Spinal cord (tissue), 10 donors: ENCODE measurements around the gene IRX1. TPM values are rescaled to one million over a fixed set of nuclear protein-coding genes. Genes with fewer than 3 reads are reported as not detected.

Experiments
- DNase-seq, 6 donors: peaks; one replicate each; pipeline versions ENCODE4 v3.0.0 to v3.0.0-alpha.2; 2013 to 2015; ENCODE audit warnings: low spot score in 6 of 6, low read depth in 4 of 6
- H3K27ac ChIP-seq: one replicate; pipeline ENCODE4 v1.5.1; 2013; ENCODE audit warnings: low read depth, low read length, control low read depth
- H3K27me3 ChIP-seq: one replicate; pipeline ENCODE4 v1.6.1; 2013; ENCODE audit warnings: low read length; ENCODE audit not compliant: control insufficient read depth, insufficient read depth
- H3K36me3 ChIP-seq: one replicate; pipeline ENCODE4 v1.6.1; 2013; ENCODE audit warnings: low read length; ENCODE audit not compliant: control insufficient read depth, insufficient read depth
- H3K4me1 ChIP-seq: one replicate; pipeline ENCODE4 v1.6.1; 2013; ENCODE audit warnings: low read length; ENCODE audit not compliant: control insufficient read depth, insufficient read depth
- H3K4me3 ChIP-seq: one replicate; pipeline ENCODE4 v1.5.1; 2013; ENCODE audit warnings: low read depth, low read length, control low read depth
- H3K9me3 ChIP-seq: one replicate; pipeline ENCODE4 v1.6.1; 2013; ENCODE audit warnings: low read length; ENCODE audit not compliant: control insufficient read depth, insufficient read depth
- WGBS: methylation state at CpG from one replicate; pipeline ENCODE4 v1.1.5; 2013; ENCODE audit warnings: missing lambda C conversion rate; ENCODE audit not compliant: insufficient coverage; 5-methylcytosine and 5-hydroxymethylcytosine counted together
- polyA plus RNA-seq, 2 donors: library from polyadenylated mRNA; unstranded; fragments of 120-200 nt; gene quantifications; one replicate each; pipeline ENCODE4 v1.2.1, GENCODE V29; 2013; ENCODE audit not compliant: insufficient read length in 2 of 2
- total RNA-seq, 2 donors: library from RNA; depleted of rRNA in 1 of 2; stranded (reverse); fragments of 120-200 nt in 1 of 2; fragments of >200 nt in 1 of 2; gene quantifications; one replicate each; pipeline versions ENCODE4 v1.2.3 to v1.2.4, GENCODE V29; 2013 to 2014
- donor health status: healthy.

IRX1 gene
- total and polyA plus RNA-seq, 4 donors, result 6.0 to 33.5 (median 20.4) TPM

DNA sequence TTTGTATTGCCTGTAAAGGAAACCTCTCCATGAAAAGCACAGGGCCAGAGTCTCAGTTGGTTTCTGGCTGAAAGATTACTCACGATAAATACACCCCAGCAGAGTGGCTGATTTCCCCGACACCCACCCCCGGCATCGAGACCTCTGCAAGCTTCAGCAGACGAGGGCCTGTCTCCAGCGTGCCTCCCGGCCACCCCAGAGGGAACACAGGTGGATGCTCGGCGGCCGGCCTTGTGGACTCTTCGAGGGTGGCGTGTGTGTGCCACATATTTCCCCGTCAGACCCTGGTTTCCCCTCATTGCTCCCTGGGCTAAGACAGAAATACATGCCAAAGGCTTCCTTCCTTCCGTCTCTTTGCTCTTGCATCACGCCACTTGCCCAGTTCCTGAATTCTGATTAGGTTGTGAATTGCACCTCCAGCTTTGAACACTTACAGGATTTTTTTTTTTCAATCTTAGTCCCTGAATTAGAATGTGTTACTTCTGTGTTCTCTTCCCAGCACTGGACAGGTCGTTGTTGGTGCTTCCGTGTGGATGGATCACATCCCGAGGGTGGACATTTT is 13.6 kb downstream of the IRX1 start:
- Histone ChIP-seq H3K4me1 (peaks cover 22% of the 10 kb centered on the region), H3K36me3 (peaks cover 25% of the 10 kb centered on the region), H3K27ac (no peak overlapping the region), H3K4me3 (no peak overlapping the region), H3K9me3 (no peaks in the 10 kb centered on the region), H3K27me3 (peaks cover 34% of the 10 kb centered on the region)
- DNase-seq, result no peak
- 81% methylated on average over 18 of the region's 18 CpGs for WGBS

DNA sequence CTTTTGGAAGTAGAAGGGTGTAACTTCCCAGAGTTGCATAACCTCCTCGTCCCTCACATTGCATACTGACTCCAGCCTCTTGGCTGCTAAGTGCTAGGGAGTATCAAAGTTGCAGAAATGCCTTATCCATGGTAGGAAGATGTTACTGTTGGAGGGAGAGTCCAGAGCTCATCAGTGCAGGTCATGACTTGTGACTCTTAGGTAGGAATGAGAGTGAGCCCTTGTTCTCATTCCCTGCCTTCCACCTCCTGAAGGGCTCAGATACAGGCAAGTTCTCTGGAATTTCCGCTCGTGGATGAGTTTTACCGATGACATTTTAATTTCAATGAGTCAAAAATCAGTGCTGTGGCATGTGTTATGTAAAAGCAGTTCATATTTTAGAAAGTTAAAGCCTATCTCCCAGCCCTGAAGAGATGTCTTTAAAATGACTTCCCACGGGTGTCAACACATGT is 17.0 kb downstream of the IRX1 start:
- H3K27ac ChIP-seq, result no peak overlapping the region
- no peak for DNase-seq
- 100% methylated on average over 1 of the region's 5 CpGs for WGBS
- H3K36me3 ChIP-seq, result peaks cover 8% of the 10 kb centered on the region
- H3K4me1 ChIP-seq, result peaks cover under 1% of the 10 kb centered on the region
- no peaks in the 10 kb centered on the region for H3K9me3 ChIP-seq
- peaks cover 6% of the 10 kb centered on the region for H3K27me3 ChIP-seq
- H3K4me3 ChIP-seq, result no peak overlapping the region

DNA sequence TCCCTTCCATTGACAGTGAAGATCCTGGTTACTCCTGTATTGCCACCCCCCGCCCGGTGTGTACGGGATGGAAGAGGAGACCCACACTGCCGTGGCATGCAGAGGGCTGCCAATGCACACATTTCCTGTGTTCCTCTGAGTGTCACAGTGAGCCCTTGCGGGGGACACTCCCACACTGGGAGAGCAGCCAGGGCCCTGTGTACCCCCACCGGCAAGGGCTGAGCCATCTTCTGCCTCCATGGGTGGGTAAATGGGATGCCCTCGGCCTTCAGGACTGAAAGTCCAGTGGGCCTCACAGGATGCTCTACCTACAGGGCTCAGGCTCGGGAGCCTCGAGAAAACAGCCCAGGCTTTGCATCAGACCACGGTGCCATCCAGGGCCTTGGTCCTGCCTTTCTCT is 18.1 kb downstream of the IRX1 start:
- Histone ChIP-seq H3K4me3 (no peak overlapping the region), H3K27me3 (no peaks in the 10 kb centered on the region), H3K27ac (no peak overlapping the region), H3K36me3 (peaks cover 8% of the 10 kb centered on the region), H3K9me3 (no peaks in the 10 kb centered on the region), H3K4me1 (no peaks in the 10 kb centered on the region)
- WGBS, result 81% methylated on average over 6 of the region's 10 CpGs
- DNase-seq, result no peak

DNA sequence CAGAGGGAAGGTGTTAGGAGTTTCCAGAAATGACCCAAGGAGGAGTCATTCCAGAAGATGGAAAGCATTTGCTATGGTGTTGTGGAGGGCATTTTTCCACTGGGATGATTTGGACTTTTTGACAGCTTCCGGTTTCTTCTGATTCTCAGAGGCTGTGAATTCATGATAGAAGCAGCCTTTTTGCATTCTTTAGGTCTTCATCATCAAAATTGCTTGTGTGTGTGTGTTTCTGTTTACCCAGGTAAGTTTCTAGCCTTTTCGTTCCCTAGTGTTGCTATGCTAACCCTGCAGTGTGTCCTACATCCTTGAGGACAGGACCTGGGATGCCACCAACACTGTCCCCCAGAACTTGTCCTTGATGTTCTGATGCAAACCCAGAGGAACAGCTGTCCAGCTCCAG is 19.6 kb downstream of the IRX1 start:
- Histone ChIP-seq H3K27me3 (no peaks in the 10 kb centered on the region), H3K4me3 (no peak overlapping the region), H3K4me1 (no peaks in the 10 kb centered on the region), H3K36me3 (peaks cover 4% of the 10 kb centered on the region), H3K27ac (no peak overlapping the region), H3K9me3 (no peaks in the 10 kb centered on the region)
- no peak for DNase-seq
- no CpG with 5 or more reads among the region's 2 CpGs for WGBS

DNA sequence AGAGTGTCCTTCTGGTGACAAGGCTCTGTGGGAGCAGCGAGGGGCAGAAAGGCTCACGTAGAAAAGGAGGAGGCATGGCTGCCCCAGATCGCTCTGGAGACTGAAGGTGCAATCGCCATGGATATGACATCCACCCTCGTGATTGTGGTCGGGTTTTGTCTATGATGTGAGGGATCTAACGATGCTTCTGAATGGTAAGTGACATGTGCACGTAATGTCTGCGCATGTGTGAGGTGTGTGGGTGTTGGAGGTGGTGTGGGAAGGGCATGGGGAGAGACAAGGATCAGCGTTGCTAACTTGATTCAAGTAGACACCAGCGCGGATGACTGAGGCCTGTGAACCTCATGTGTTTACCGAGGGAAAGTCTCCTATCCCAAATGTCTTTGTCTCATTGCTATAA is 20.2 kb downstream of the IRX1 start:
- no peak for DNase-seq
- no peak overlapping the region for H3K27ac ChIP-seq
- H3K4me3 ChIP-seq, result no peak overlapping the region
- H3K27me3 ChIP-seq, result no peaks in the 10 kb centered on the region
- peaks cover 6% of the 10 kb centered on the region for H3K36me3 ChIP-seq
- H3K4me1 ChIP-seq, result no peaks in the 10 kb centered on the region
- WGBS, result 86% methylated on average over 10 of the region's 13 CpGs
- no peaks in the 10 kb centered on the region for H3K9me3 ChIP-seq

DNA sequence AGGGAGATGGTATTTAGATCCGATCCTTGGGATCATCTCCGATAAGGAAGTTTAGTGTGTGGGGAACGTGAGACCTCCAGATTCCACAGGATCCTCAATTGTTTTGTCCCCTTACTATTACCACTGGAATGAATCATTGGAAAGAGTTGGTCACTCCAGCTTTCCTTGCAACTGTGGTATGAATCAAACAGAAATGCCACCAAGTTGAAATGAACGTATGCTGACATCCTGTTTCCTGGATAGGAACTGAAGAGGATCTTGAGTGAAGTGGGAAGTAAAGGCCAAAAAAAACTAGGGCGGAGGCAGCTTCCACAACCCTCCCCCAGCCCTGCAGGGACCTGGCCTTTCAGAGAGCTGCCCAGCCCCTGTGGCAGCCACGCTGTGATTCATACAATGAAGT is 23.9 kb downstream of the IRX1 start:
- no peak for DNase-seq
- H3K27ac ChIP-seq, result no peak overlapping the region
- H3K27me3 ChIP-seq, result no peaks in the 10 kb centered on the region
- H3K9me3 ChIP-seq, result no peaks in the 10 kb centered on the region
- no peaks in the 10 kb centered on the region for H3K4me1 ChIP-seq
- H3K36me3 ChIP-seq, result peaks cover 6% of the 10 kb centered on the region
- no peak overlapping the region for H3K4me3 ChIP-seq
- 57% methylated on average over 1 of the region's 6 CpGs for WGBS

DNA sequence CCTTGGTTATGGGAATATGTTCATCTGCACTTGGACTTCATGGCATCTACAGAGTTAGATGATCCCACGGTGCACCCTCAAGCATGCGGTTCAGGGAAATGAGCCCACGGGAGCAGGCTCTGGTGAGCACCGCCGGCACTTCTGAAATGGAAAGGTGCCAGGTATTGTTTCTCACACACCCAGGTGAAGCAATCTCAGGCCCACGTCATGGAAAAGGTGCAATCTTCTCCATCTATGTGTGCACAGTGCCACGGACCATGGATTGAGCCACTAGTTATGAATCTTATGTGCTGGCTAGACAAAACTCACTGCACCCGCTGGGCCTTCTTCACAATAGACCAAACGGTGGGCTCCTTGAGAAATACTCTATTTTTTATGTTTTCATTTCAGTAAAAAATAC is 27.3 kb downstream of the IRX1 start:
- Histone ChIP-seq H3K36me3 (peaks cover 2% of the 10 kb centered on the region), H3K4me1 (no peaks in the 10 kb centered on the region), H3K4me3 (no peak overlapping the region), H3K27ac (no peak overlapping the region), H3K27me3 (no peaks in the 10 kb centered on the region), H3K9me3 (no peaks in the 10 kb centered on the region)
- DNase-seq, result no peak
- WGBS, result 90% methylated on average over 7 of the region's 9 CpGs

DNA sequence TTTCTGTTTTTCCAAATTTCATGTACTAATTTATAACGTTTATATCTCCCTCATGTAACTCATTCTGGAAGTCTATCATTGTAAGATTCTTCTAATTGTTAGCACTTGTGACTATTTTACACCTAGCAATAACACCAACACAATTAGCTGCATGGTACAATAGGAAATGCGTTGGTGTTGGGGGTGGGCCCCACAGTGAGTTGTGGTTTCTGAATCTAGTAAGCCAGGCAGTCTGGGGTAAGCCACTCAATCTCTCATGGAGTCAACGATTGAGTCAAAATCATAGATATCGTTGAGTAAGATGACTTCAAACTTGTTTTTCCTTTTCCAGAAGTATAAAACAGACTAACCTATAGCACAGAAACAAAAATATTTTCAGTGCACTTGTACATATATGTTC is 30.0 kb downstream of the IRX1 start:
- H3K27me3 ChIP-seq, result no peaks in the 10 kb centered on the region
- no peaks in the 10 kb centered on the region for H3K36me3 ChIP-seq
- H3K27ac ChIP-seq, result no peak overlapping the region
- no peak for DNase-seq
- no peaks in the 10 kb centered on the region for H3K9me3 ChIP-seq
- H3K4me3 ChIP-seq, result no peak overlapping the region
- WGBS, result 100% methylated on average over 1 of the region's 4 CpGs
- H3K4me1 ChIP-seq, result no peaks in the 10 kb centered on the region

DNA sequence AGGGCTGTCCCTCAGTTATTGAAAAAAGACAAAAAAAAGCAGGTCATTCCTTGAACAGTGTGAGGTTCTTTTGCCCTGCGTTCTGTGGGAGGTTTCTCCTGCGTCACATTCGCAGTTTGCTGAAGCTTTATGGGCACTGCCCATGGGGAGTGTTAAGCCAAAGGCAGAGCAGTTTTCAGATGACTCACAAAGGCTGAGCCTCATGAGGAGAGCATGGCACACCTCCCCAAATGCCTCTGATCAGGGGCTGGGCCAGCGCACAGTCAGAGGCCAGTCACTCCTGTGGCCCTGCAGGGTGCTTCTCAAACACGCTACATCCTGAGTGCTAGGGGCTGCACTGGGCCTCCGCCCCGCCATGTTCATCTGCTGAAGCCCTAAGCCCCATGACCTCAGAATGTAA is 38.4 kb downstream of the IRX1 start:
- WGBS, result 90% methylated on average over 5 of the region's 7 CpGs
- Histone ChIP-seq H3K4me3 (no peak overlapping the region), H3K36me3 (no peaks in the 10 kb centered on the region)

DNA sequence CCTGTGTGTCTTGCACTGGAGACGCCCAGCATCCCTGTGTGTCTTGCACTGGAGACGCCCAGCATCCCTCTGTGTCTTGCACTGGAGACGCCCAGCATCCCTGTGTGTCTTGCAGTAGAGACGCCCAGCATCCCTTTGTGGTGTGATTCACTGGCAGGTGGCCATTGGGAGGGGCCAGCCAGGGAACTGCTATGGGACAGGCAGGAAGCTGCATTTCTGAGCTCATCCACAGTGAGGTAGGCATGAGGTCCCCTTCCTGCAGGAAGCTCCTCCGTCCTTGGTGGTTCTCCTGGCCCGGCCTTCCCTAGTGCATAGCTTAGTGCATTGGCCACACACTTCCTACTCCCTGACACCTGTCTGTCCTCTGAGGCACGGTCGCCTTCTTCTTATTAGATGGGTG is 43.5 kb downstream of the IRX1 start:
- H3K9me3 ChIP-seq, result no peaks in the 10 kb centered on the region
- 82% methylated on average over 3 of the region's 8 CpGs for WGBS
- DNase-seq, result no peak
- H3K27me3 ChIP-seq, result no peaks in the 10 kb centered on the region
- no peak overlapping the region for H3K27ac ChIP-seq
- H3K36me3 ChIP-seq, result no peaks in the 10 kb centered on the region
- no peak overlapping the region for H3K4me3 ChIP-seq
- no peaks in the 10 kb centered on the region for H3K4me1 ChIP-seq

More for the DNA sequence above, 38.4 kb downstream of the IRX1 start:
- no peak overlapping the region for H3K27ac ChIP-seq
- H3K9me3 ChIP-seq, result no peaks in the 10 kb centered on the region
- DNase-seq, result no peak
- no peaks in the 10 kb centered on the region for H3K4me1 ChIP-seq
- no peaks in the 10 kb centered on the region for H3K27me3 ChIP-seq
